GM15510 (cell line): ENCODE data around the gene MEIKIN.

Experiments
- POLR2A ChIP-seq: IDR thresholded peaks from 3 replicates; pipeline ENCODE4 v1.6.1; 2011; ENCODE audit warnings: borderline replicate concordance; ENCODE audit not compliant: insufficient read length; ENCODE audit errors: extremely low read depth

MEIKIN gene

DNA sequence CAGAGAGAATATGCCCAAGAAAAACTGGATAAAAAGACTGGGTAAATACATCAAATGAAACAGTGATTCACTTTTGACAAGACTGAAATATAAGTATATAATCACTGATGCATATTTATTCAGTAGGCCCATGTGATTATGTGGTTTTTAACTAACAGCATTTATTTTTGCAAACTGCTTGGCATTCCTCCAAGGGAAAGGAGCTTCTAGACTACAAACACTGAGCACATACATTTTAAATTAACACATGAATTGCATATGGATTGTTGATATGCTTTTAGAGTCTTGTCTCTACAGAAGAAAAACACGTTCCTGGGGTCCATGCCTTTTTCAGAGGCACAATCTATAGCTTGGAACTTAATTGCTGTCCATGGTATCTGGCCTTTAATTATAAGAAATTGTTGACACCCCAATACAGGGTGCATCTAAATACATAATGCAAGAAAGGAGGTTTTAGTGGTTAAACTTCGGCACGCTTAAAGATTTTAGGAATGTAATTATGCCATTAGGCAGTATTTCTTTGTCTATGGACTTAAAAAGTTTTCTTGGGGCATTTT, 6.9 kb upstream of the MEIKIN start:
- TF ChIP-seq POLR2A = no peak

DNA sequence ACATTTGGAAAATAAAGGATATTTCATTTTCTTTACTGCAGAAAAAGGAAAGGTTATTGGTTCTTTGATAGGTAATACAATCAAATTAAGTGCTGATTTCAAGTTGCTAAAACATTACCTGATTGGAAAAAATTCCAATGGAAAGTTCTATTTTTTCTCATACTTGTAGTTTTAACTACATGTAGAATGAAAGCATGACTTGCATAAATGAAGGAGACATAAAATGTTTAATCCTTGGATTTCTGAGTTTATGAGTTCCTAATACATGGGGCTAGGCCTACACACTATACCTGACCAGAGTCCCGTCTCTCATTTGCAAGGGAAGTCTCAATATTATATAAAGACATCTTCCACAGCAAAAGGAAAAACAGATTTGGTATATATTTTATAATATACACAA, 5.2 kb upstream of the MEIKIN start:
- no peak for TF ChIP-seq POLR2A

DNA sequence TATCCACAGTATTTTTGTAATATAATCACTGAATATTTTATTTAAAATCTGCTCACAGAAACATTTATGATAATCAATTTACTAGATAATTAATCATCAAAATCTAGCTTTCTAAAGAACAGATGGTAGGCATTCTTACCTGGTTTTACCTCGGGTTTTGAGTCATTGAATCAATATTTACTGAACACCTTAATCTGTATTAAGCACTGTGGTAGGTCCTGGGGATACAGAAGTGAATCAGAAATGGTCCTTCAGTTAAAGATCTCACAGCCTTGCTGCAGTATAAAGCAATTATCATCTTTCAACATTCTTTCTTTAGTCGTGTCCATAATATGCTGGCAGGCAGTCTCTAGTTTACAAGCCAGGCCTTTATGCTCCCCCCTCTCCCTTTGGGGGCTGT, 2.0 kb upstream of the MEIKIN start:
- no peak for TF ChIP-seq POLR2A

DNA sequence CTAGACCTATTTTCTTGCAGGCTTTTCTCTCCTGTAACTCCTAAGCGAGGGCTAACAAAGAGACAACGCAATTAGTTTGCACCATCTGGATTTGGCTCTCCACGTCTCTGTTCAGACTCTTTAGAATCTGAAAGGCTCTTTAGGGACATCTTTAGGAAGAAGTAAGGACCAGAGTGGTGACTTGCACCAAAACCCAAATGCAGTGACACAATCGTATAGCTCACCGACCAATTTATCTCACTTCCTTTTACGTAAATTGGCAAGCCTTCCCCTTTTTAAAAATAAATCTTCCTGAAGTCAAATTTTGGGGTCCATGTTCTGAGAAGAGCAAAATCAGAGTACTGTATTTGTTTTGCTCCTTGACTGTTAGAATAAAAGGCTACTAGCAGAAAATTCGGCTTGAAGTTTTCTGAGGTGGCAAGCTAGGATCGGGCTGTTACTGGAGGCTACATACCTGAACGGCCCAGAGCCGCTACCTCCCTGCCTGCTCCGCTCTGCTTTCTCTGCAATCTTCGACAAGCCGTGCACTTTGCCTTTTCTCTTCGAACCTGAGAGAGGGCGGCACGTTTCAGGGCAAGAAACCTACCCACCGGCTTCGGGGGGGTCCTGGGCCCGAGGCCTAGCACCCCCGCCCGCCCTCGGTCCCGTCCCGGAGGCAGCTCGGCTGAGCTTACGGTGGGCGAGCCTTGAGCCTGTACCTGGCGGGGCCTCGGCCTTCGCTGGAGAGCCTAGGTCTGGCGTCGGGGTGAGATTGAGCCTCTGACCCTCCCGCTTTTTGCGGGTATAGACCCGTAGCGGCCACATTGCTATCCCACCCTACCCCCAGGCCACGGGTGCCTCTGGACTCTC, 537 bp downstream of the MEIKIN start:
- TF ChIP-seq POLR2A = no peak

DNA sequence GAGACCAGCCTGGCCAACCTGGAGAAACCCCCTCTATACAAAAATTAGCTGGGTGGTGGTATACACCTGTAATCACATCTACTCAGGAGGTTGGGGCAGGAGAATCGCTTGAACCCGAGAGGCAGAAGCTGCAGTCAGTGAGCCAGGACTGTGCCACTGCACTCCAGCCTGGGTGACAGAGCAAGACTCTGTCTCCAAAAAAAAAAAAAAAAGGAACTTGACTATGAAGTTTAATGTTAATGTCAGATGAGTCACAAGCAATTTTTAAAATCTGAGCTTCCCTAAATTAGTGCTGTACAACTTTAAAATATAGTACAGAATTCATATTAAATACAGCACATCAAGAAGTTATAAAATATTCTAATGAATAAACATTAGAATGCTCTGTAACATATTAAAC, 1.5 kb downstream of the MEIKIN start:
- TF ChIP-seq POLR2A = no peak

DNA sequence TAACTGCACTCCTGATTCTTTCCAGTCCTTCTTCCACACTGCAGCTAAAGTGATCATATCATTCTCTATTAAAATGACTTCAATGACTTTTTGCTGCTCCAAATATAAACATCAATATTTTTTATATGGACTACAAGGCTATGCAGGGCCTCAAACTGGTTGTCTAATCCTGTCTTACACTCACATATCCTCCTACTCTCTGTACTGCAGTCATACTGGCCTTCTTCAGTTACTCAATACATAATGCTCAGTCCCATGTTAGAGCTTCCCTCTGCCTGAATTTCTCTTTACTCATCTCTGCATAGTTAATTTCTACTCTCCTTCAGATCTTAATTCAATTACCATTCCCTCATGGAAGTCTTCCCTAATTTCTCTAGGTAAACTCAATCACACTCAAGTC, 3.4 kb downstream of the MEIKIN start:
- TF ChIP-seq POLR2A = no peak

DNA sequence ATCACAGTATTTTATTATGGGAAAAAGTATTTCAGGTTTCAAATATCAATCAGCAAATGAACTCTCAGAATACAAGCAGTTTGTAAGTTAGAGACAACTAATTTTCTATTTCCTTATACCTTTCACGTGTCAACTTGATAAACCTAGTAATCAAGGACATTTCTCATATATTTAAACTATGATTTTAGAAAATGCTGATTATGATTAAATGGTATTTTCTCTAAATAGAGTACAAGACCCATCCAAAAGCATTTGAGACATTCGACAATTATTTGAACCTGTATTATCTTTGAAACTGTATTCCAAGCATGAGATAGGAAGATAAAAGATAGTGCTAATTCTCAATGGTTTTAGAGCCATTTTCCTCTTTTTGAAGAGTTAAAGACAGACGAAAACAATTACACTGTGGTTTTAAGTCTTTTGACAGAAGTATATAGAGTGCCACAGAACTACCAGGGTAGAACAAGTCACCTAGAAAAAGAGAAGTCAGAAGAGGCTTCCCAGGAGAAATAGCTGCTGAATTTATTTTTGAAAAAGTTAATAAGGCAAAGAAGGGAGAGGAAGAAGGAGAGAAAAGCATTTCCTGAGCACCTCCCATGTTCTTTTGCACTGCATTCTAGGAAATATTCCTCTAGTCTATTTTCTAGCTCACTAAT, 5.6 kb downstream of the MEIKIN start:
- no peak for TF ChIP-seq POLR2A

DNA sequence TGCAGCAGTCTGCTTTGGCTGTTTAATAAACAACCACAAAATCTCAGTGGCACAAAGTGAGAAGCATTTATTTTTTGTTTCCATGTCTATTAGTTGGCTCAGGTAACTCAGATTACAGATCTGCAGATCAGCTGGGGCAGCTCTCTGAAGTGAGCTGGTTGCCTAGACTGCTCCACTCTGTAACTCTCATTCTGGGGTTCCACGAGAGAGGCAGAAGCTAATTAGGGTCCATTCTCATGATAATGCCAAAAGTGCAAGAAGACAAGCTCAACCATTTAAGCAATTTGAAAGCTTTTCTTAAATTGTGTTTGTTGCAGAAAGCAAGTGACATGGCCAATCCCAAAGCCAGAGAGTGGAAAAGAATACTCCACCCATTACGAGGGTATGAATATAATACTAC, 13.2 kb downstream of the MEIKIN start:
- TF ChIP-seq POLR2A = no peak

DNA sequence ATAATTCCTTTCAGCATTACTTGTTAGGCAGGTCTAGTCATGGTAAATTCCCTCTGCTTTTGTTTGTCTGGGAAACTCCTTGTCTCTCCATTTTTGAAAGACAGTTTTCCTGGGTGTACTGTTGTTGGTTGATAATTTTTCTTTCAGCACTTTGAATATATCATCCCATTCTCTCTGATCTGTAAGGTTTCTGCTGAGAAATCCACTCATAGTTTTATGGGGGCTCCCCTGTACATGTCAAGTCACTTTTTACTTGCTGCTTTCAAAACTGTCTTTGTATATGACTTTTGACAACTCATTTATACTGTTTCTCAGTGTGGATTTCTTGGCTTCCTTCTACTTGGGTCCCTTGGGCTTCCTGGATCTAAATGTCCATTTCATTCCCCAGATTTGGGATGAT, 16.5 kb downstream of the MEIKIN start:
- TF ChIP-seq POLR2A = no peak

DNA sequence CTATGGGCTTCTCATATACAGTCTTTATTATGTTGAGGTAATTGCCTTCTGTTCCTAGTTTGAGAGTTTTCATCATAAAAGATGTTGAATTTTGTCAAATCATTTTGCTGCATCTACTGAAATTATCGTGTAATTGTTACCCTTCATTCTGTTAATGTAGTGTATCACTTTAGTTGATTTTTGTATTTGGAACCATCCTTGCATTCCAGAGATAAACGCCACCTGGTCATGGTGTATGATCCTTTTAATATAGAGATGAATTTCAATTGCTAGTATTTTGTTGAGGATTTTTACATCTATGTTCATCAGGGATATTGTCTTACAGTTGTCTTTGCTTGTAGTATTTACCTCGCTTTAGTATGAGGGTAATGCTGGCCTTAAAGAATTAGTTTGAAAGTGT, 19.3 kb downstream of the MEIKIN start:
- TF ChIP-seq POLR2A = no peak

DNA sequence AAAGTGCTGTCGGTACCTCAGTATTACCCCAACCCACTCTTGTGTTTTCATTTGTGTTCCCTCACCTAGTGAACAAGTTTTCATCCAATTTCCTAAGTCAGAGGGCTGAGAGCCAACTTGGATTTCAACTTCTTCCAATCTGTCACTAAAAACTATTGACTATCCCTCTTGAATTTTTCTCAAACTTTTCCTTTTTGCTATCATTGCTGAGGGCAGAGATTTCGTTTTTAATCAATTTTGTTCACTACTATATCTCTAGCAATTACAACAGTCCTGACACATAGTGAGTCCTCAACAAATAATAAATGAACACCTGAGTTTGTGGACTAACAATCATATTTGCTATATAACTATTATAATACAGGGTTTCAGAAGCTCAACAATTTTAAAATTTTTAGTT, 29.0 kb downstream of the MEIKIN start:
- no peak for TF ChIP-seq POLR2A

DNA sequence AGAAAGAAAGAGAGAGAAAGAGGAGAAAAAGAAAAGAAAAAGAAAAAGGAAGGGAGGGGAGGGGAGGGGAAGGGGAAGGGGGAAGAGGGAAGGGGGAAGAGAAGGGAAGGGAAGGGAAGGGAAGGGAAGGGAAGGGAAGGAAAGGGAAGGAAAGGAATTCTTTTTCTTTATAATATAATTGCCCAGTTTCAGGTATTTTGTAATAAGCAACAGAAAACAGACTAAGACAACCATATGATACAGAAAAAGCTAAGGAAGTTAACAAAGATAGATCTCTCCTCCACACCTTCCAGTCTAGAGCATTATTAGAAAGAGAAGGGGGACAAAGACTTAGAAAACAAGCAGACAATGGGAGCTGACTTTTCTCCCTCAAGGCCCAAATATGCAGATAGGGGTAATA, 31.0 kb downstream of the MEIKIN start:
- no peak for TF ChIP-seq POLR2A

DNA sequence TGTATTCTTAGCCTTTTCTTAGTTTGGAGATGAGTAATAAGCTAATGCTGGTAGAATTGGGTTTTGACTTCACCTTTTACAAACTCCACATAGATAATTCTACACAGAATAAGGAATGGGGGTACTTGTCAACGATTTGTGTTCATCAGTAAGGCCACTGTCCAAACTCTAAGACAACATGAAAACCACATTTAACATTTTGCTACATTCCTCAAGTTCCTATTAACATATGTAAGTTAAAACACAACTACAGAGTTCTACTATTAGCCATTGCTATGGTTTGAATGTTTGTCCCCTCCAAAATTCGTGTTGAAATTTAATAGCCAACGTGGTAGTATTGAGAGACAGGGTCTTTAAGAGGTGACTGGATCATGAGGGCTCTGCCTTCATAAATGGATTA, 31.9 kb downstream of the MEIKIN start:
- TF ChIP-seq POLR2A = no peak

DNA sequence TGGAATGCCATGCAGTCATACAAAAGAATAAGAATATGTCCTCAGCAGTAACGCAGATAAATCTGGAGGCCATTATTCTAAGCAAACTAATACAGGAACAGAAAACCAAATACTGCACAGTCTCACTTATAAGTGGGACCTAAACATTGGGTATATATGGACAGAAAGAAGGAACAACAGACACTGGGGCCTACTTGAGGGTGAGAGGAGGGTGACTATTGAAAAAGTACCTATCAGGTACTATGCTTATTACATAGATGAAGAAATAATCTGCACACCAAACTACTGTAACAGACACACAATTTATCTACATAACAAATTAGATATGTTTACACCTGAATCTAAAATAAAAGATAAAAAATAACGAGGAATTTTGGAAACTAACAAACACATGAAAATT, 38.8 kb downstream of the MEIKIN start:
- TF ChIP-seq POLR2A = no peak

DNA sequence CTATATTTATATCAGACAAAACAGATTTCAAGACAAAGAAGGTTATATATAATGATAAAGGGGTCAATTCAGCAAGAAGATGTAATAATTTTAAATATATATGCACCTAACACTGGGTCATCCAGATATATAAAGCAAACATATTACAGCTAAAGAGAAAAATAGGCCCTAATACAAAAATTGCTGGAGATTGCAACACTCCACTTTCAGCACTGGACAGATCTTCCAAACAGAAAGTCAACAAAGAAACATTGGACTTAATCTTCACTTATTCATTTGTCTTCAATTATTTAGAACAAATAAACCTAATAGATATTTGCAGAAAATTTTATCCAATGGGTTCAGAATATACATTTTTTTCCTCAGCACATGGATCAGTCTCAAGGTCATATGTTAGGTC, 45.8 kb downstream of the MEIKIN start:
- no peak for TF ChIP-seq POLR2A

DNA sequence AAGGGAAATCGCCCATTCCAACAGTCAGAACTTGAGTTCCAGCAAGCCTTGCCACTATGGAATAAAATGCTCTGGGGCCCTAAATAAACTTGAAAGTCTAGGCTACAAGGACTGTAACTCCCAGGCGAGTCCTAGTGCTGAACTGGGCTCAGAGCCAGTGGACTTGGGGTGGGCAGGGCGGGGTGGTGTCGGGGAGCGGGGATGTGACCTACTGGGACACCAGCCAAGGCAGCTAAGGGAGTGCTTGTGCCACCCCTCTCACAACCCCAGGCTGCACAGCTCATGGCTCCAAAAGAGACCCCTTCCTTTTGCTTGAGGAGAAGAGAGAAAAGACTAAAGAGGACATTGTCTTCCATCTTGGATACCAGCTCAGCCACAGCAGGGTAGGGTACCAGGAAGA, 61.5 kb downstream of the MEIKIN start:
- no peak for TF ChIP-seq POLR2A

DNA sequence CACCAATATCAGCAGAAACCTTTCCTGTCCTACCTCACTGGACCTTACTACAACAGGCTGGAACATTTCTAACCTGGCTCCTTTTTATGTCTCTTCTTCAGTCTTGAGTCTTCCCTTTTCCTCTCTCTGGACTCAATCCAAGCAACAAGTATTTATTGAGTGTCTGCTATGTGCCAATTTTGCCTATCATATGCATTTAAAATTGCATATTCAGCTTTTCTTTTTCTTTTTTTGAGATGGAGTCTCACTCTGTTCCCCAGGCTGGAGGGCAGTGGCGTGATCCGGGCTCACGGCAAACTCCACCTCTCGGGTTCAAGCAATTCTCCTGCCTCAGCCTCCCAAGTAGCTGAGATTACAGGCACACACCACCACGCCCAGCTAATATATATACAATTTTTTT, 65.8 kb downstream of the MEIKIN start:
- no peak for TF ChIP-seq POLR2A

DNA sequence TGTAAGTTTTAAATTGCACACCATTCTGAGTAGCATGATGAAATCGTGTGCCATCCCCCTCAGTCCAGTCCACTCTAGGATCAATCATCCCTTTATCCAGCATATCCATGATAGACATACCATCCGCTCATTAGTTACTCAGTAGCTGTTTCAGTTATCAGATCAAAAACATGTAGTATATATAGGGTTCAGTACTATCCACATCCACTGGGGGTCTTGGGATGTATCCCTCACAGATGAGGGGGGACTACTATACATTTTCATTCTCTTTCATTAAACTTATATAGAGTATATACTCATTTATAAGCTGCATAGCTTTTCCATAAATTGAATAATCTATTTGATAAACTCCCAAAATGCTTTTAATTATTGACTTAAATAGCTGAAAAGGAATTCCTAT, 67.6 kb downstream of the MEIKIN start:
- TF ChIP-seq POLR2A = no peak
